ENCODE data around the gene SH3GLB1. TPM values are rescaled to one million over a fixed set of nuclear protein-coding genes. Genes with fewer than 3 reads are reported as not detected.

Gene SH3GLB1
- polyA plus RNA-seq, 1 donor from 2014 or later: 67.3 TPM

GRCh38 chr1:86779308-86780191, 75.2 kb downstream of the SH3GLB1 start:
- Histone ChIP-seq H3F3A (ENCODE audit: insufficient read depth, low read length, poor library complexity, severe bottlenecking) (no peaks in the 10 kb centered on the region), H3K4me3 (ENCODE audit: low read length) (no peak overlapping the region), H3K9me2 (ENCODE audit: insufficient read depth, low read length) (no peaks in the 10 kb centered on the region), H3K4me2 (ENCODE audit: low read length) (no peak overlapping the region), H3K9ac (ENCODE audit: low read length) (no peak overlapping the region), H2AFZ (ENCODE audit: low read depth, low read length) (no peak overlapping the region), H3K9me3 (ENCODE audit: low read length) (no peaks in the 10 kb centered on the region), H4K20me1 (ENCODE audit: insufficient read depth) (no peaks in the 10 kb centered on the region), H3K27ac (ENCODE audit: low read length) (no peak overlapping the region), H3K36me3 (ENCODE audit: insufficient read depth, low read length) (no peaks in the 10 kb centered on the region), H3K79me2 (replicated peaks; ENCODE audit: insufficient read depth, low read length) (no peaks in the 10 kb centered on the region), H3K27me3 (ENCODE audit: insufficient read depth, low read depth, low read length) (no peaks in the 10 kb centered on the region)
- TF ChIP-seq EP300 (conservative IDR thresholded peaks at IDR 0.05; ENCODE audit: poor library complexity, severe bottlenecking) (no peak), CTCF (IDR thresholded peaks at IDR 0.05; ENCODE audit: poor library complexity, severe bottlenecking) (no peak), RAD21 (conservative IDR thresholded peaks at IDR 0.05) (no peak), SMC3 (conservative IDR thresholded peaks at IDR 0.05; ENCODE audit: poor library complexity) (no peak), POLR2AphosphoS5 (IDR thresholded peaks at IDR 0.05) (no peak), EZH2 (IDR thresholded peaks at IDR 0.05; ENCODE audit: borderline replicate concordance, insufficient read depth, low read length, poor library complexity, severe bottlenecking) (no peak), REST (IDR thresholded peaks at IDR 0.05; ENCODE audit: borderline replicate concordance) (no peak), TAF1 (IDR thresholded peaks at IDR 0.05; ENCODE audit: low read depth) (no peak), MXI1 (conservative IDR thresholded peaks at IDR 0.05; ENCODE audit: poor library complexity, severe bottlenecking) (no peak)

GRCh38 chr1:86782482-86782881, 78.1 kb downstream of the SH3GLB1 start:
- Histone ChIP-seq H3K9me3 (ENCODE audit: low read length) (no peaks in the 10 kb centered on the region), H3K27me3 (ENCODE audit: insufficient read depth, low read depth, low read length) (no peaks in the 10 kb centered on the region), H3K4me3 (ENCODE audit: low read length) (no peak overlapping the region), H3K36me3 (ENCODE audit: insufficient read depth, low read length) (no peaks in the 10 kb centered on the region), H3K9ac (ENCODE audit: low read length) (no peak overlapping the region), H2AFZ (ENCODE audit: low read depth, low read length) (no peak overlapping the region), H3K4me2 (ENCODE audit: low read length) (no peak overlapping the region), H3K27ac (ENCODE audit: low read length) (no peak overlapping the region), H3K9me2 (ENCODE audit: insufficient read depth, low read length) (no peaks in the 10 kb centered on the region), H4K20me1 (ENCODE audit: insufficient read depth) (no peaks in the 10 kb centered on the region), H3K79me2 (replicated peaks; ENCODE audit: insufficient read depth, low read length) (no peaks in the 10 kb centered on the region), H3F3A (ENCODE audit: insufficient read depth, low read length, poor library complexity, severe bottlenecking) (no peaks in the 10 kb centered on the region)
- TF ChIP-seq RAD21 (conservative IDR thresholded peaks at IDR 0.05): no peak
- TF ChIP-seq SMC3 (conservative IDR thresholded peaks at IDR 0.05; ENCODE audit: poor library complexity): no peak
- no peak for TF ChIP-seq CTCF (IDR thresholded peaks at IDR 0.05; ENCODE audit: poor library complexity, severe bottlenecking)
- no peak for TF ChIP-seq TAF1 (IDR thresholded peaks at IDR 0.05; ENCODE audit: low read depth)
- no peak for TF ChIP-seq REST (IDR thresholded peaks at IDR 0.05; ENCODE audit: borderline replicate concordance)
- TF ChIP-seq MXI1 (conservative IDR thresholded peaks at IDR 0.05; ENCODE audit: poor library complexity, severe bottlenecking): no peak
- no peak for TF ChIP-seq EZH2 (IDR thresholded peaks at IDR 0.05; ENCODE audit: borderline replicate concordance, insufficient read depth, low read length, poor library complexity, severe bottlenecking)
- no peak for TF ChIP-seq POLR2AphosphoS5 (IDR thresholded peaks at IDR 0.05)
- TF ChIP-seq EP300 (conservative IDR thresholded peaks at IDR 0.05; ENCODE audit: poor library complexity, severe bottlenecking): no peak
